ENCODE measurements around the gene MCF2L. TPM values are rescaled to one million over a fixed set of nuclear protein-coding genes. Genes with fewer than 3 reads are reported as not detected.

MCF2L gene
- total and polyA plus RNA-seq, 2 experiments from 2014 or later: 4.8 to 25.6 TPM

GRCh38 chr13:113118261-113119021 is 149.4 kb downstream of the MCF2L start:
- no peak overlapping the region for H2AFZ ChIP-seq
- Mint-ChIP-seq H3K27ac (no peak overlapping the region), H3K4me3 (no peak overlapping the region), H3K27me3 (ENCODE audit: insufficient read depth, low read depth, poor library complexity) (peaks cover 15% of the 10 kb centered on the region), H3K36me3 (ENCODE audit: low read depth) (no peaks in the 10 kb centered on the region; the same call in 2 of the 3 replicates), H3K9me3 (peaks cover 3% of the 10 kb centered on the region; the same call in 1 of the 3 replicates), H3K4me1 (peaks cover 11% of the 10 kb centered on the region)
- H3F3A ChIP-seq (replicated peaks; ENCODE audit: low read depth): no peaks in the 10 kb centered on the region
- H3K4me2 ChIP-seq: no peak overlapping the region
- H3K27ac ChIP-seq (ENCODE audit: low read depth): no peak overlapping the region
- ATAC-seq: no peak
- DNase-seq (ENCODE audit: low spot score): no peak
- H3K27me3 ChIP-seq (ENCODE audit: insufficient read depth): no peaks in the 10 kb centered on the region
- no peaks in the 10 kb centered on the region for H3K4me1 ChIP-seq (ENCODE audit: insufficient read depth)
- no peak for TF ChIP-seq EZH2phosphoT487 (IDR thresholded peaks at IDR 0.05; ENCODE audit: unreplicated experiment)
- no peak for TF ChIP-seq ZNF114 (CRISPR knock-in tag; IDR thresholded peaks at IDR 0.05)
- TF ChIP-seq CREB1 (CRISPR knock-in tag; IDR thresholded peaks at IDR 0.05; ENCODE audit: low read depth): no peak
- TF ChIP-seq ZNF331 (CRISPR knock-in tag; IDR thresholded peaks at IDR 0.05; ENCODE audit: low read depth): no peak
- TF ChIP-seq JUNB (IDR thresholded peaks at IDR 0.05; ENCODE audit: unreplicated experiment): no peak
- TF ChIP-seq STAT1 (IDR thresholded peaks at IDR 0.05; ENCODE audit: unreplicated experiment): no peak
- TF ChIP-seq EZH2 (IDR thresholded peaks at IDR 0.05; ENCODE audit: low read depth, unreplicated experiment): no peak
- TF ChIP-seq, protein P1, sequence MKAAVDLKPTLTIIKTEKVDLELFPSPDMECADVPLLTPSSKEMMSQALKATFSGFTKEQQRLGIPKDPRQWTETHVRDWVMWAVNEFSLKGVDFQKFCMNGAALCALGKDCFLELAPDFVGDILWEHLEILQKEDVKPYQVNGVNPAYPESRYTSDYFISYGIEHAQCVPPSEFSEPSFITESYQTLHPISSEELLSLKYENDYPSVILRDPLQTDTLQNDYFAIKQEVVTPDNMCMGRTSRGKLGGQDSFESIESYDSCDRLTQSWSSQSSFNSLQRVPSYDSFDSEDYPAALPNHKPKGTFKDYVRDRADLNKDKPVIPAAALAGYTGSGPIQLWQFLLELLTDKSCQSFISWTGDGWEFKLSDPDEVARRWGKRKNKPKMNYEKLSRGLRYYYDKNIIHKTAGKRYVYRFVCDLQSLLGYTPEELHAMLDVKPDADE (IDR thresholded peaks at IDR 0.05): no peak
- TF ChIP-seq REST (IDR thresholded peaks at IDR 0.05; ENCODE audit: unreplicated experiment): no peak
- TF ChIP-seq, protein P2, sequence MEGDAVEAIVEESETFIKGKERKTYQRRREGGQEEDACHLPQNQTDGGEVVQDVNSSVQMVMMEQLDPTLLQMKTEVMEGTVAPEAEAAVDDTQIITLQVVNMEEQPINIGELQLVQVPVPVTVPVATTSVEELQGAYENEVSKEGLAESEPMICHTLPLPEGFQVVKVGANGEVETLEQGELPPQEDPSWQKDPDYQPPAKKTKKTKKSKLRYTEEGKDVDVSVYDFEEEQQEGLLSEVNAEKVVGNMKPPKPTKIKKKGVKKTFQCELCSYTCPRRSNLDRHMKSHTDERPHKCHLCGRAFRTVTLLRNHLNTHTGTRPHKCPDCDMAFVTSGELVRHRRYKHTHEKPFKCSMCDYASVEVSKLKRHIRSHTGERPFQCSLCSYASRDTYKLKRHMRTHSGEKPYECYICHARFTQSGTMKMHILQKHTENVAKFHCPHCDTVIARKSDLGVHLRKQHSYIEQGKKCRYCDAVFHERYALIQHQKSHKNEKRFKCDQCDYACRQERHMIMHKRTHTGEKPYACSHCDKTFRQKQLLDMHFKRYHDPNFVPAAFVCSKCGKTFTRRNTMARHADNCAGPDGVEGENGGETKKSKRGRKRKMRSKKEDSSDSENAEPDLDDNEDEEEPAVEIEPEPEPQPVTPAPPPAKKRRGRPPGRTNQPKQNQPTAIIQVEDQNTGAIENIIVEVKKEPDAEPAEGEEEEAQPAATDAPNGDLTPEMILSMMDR (conservative IDR thresholded peaks at IDR 0.05; ENCODE audit: low read depth in 2 of 2): no peak
- TF ChIP-seq ZNF462 (CRISPR knock-in tag; IDR thresholded peaks at IDR 0.05): no peak
- TF ChIP-seq POLR2AphosphoS5 (IDR thresholded peaks at IDR 0.05; ENCODE audit: low read depth): no peak
- no peak for TF ChIP-seq NANOG (IDR thresholded peaks at IDR 0.05; ENCODE audit: borderline replicate concordance)
- H3K79me2 ChIP-seq (replicated peaks; ENCODE audit: insufficient read depth): no peaks in the 10 kb centered on the region
- H3K36me3 ChIP-seq (ENCODE audit: insufficient read depth): no peaks in the 10 kb centered on the region
- H4K20me1 ChIP-seq (replicated peaks; ENCODE audit: insufficient read depth): no peaks in the 10 kb centered on the region
- no peaks in the 10 kb centered on the region for H3K9me2 ChIP-seq (ENCODE audit: insufficient read depth)
- H3K4me3 ChIP-seq: no peak overlapping the region
